Measurements from ENCODE around the gene TMTC1. TPM values are rescaled to one million over a fixed set of nuclear protein-coding genes. Genes with fewer than 3 reads are reported as not detected.

Gene TMTC1
- total and polyA plus RNA-seq, 2 of the 8 experiments (the other 6 are each of a cell fraction or from before 2014, with no cell fraction given), result 15.4 to 20.8 TPM

DNA sequence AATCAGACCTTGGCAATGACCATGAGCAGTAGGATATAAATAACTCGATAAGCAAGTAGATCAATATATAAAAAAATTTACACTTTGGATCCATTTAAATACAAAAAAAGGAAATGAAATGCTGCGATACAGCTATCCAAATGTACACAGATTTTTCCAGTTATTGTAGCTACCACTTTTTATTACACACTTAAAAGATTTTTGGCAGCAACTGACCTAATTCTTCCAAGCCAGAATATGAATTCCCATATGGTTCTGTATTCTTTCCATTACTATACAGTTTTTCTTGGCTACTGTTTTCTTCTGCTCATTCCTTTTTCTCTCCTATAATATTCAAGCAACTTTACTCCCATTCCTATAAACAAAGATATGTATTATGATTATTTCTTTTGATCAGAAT lies 52.2 kb downstream of the TMTC1 start:
- Histone ChIP-seq H2BK12ac (ENCODE audit: low read depth, low read length) (no peak overlapping the region), H4K5ac (ENCODE audit: insufficient read length, low read depth, low read length) (no peak overlapping the region)
- FAIRE-seq, result no peak

More for the DNA sequence above, 52.2 kb downstream of the TMTC1 start:
- H2BK20ac ChIP-seq (ENCODE audit: low read length), result no peak overlapping the region
- no peak overlapping the region for H2AK5ac ChIP-seq (ENCODE audit: low read depth, low read length)
- H4K20me1 ChIP-seq (replicated peaks in 1 of 2; ENCODE audit: control insufficient read depth in 1 of 2, insufficient read depth in 2 of 2, low read length in 2 of 2), result peaks cover 2 to 4% of the 10 kb centered on the region in 2 experiments
- no peak overlapping the region for H2BK5ac ChIP-seq (ENCODE audit: low read depth, low read length)
- H4K91ac ChIP-seq (replicated peaks; ENCODE audit: insufficient read length, low read length), result no peak overlapping the region
- H3K4ac ChIP-seq (replicated peaks; ENCODE audit: insufficient read length, low read depth, low read length), result no peak overlapping the region
- no peak overlapping the region for H3K9ac ChIP-seq (replicated peaks in 1 of 4; ENCODE audit: extremely low read depth in 1 of 4, low read depth in 3 of 4, low read length in 3 of 4)
- 90% methylated on average over 2 of the region's 2 CpGs; no CpG with 5 or more reads in 1 of the 2 experiments for WGBS, 2 experiments (ENCODE audit: extremely low coverage in 1 of 2, insufficient coverage in 1 of 2, insufficient read length in 1 of 2, insufficient replicate concordance in 2 of 2, low coverage in 1 of 2, low lambda C conversion rate in 2 of 2, missing lambda C conversion rate in 1 of 2)
- TF ChIP-seq GABPA (IDR thresholded peaks at IDR 0.05; ENCODE audit: borderline replicate concordance, insufficient read depth, low read length) (no peak), JUND (IDR thresholded peaks at IDR 0.05; ENCODE audit: low read length) (no peak), KDM5A (IDR thresholded peaks at IDR 0.05; ENCODE audit: low read length) (no peak), CTBP2 (IDR thresholded peaks at IDR 0.05; ENCODE audit: borderline replicate concordance, insufficient read depth, insufficient read length, low read length) (no peak), PHF8 (conservative IDR thresholded peaks at IDR 0.05; ENCODE audit: low read depth, low read length) (no peak), HDAC6 (IDR thresholded peaks at IDR 0.05; ENCODE audit: low read depth, low read length) (no peak), SIRT6 (IDR thresholded peaks at IDR 0.05; ENCODE audit: low read length) (no peak), RBBP5 (IDR thresholded peaks at IDR 0.05; ENCODE audit: borderline replicate concordance, low read depth, low read length) (no peak), CHD1 (IDR thresholded peaks at IDR 0.05; ENCODE audit: low read depth, low read length) (no peak), JUN (IDR thresholded peaks at IDR 0.05; ENCODE audit: low read depth, low read length) (no peak), SRF (IDR thresholded peaks at IDR 0.05; ENCODE audit: low read depth, low read length) (no peak)
- H3K4me3 ChIP-seq (ENCODE audit: extremely low read depth in 1 of 4, insufficient read depth in 2 of 4, low read depth in 3 of 4, low read length in 4 of 4), result no peak overlapping the region
- H3K36me3 ChIP-seq (ENCODE audit: control insufficient read depth in 2 of 4, insufficient read depth in 4 of 4, low read length in 3 of 4), result no peaks in the 10 kb centered on the region
- H3K23ac ChIP-seq (ENCODE audit: insufficient read length), result no peak overlapping the region
- DNase-seq (ENCODE audit: low read depth in 1 of 2, low spot score in 2 of 2), result no peak
- H3K4me1 ChIP-seq (replicated peaks in 1 of 4; ENCODE audit: control insufficient read depth in 3 of 4, insufficient read depth in 4 of 4, low read length in 3 of 4), result no peaks in the 10 kb centered on the region
- H2AFZ ChIP-seq (ENCODE audit: low read length), result no peak overlapping the region
- no peak overlapping the region for H3K14ac ChIP-seq (ENCODE audit: insufficient read length)
- H3K9me3 ChIP-seq (ENCODE audit: insufficient read depth in 2 of 2, low read depth in 1 of 2, low read length in 1 of 2), result no peaks in the 10 kb centered on the region
- POLR2A ChIA-PET (ENCODE audit: partially characterized antibody), result no interaction called here
- H3K27me3 ChIP-seq (replicated peaks in 1 of 4; ENCODE audit: control insufficient read depth in 3 of 4, extremely low read depth in 1 of 4, insufficient read depth in 3 of 4, low read length in 3 of 4), result no peaks in the 10 kb centered on the region
- CTCF ChIA-PET (ENCODE audit: partially characterized antibody), result no interaction called here
- H2BK15ac ChIP-seq (ENCODE audit: low read length), result no peak overlapping the region
- H3K56ac ChIP-seq (replicated peaks; ENCODE audit: insufficient read length, low read depth, low read length), result no peak overlapping the region
- no peaks in the 10 kb centered on the region for H3K79me2 ChIP-seq (ENCODE audit: control insufficient read depth in 1 of 2, insufficient read depth in 2 of 2, low read length in 2 of 2)
- no peak overlapping the region for H3K27ac ChIP-seq (ENCODE audit: low read depth, low read length)
- H3K23me2 ChIP-seq (ENCODE audit: low read depth, low read length), result no peaks in the 10 kb centered on the region
- no peak overlapping the region for H4K8ac ChIP-seq (ENCODE audit: extremely low read depth, insufficient read depth, low read length)
- H3K79me1 ChIP-seq (ENCODE audit: low read depth, low read length), result no peaks in the 10 kb centered on the region
- H3K18ac ChIP-seq (ENCODE audit: extremely low read depth, low read length), result no peak overlapping the region
- H2BK120ac ChIP-seq (replicated peaks; ENCODE audit: low read depth, low read length), result no peak overlapping the region
- no peak overlapping the region for H3K4me2 ChIP-seq (ENCODE audit: insufficient read depth in 1 of 2, low read depth in 2 of 2, low read length in 2 of 2)
